Measurements from ENCODE around the gene EXO1. TPM values are rescaled to one million over a fixed set of nuclear protein-coding genes. Genes with fewer than 3 reads are reported as not detected.

EXO1 gene
- total and polyA plus RNA-seq, 9 of the 15 experiments (the other 6 are each of a cell fraction or from before 2014, with no cell fraction given) = 36.0 to 125 (median 83.9) TPM

DNA sequence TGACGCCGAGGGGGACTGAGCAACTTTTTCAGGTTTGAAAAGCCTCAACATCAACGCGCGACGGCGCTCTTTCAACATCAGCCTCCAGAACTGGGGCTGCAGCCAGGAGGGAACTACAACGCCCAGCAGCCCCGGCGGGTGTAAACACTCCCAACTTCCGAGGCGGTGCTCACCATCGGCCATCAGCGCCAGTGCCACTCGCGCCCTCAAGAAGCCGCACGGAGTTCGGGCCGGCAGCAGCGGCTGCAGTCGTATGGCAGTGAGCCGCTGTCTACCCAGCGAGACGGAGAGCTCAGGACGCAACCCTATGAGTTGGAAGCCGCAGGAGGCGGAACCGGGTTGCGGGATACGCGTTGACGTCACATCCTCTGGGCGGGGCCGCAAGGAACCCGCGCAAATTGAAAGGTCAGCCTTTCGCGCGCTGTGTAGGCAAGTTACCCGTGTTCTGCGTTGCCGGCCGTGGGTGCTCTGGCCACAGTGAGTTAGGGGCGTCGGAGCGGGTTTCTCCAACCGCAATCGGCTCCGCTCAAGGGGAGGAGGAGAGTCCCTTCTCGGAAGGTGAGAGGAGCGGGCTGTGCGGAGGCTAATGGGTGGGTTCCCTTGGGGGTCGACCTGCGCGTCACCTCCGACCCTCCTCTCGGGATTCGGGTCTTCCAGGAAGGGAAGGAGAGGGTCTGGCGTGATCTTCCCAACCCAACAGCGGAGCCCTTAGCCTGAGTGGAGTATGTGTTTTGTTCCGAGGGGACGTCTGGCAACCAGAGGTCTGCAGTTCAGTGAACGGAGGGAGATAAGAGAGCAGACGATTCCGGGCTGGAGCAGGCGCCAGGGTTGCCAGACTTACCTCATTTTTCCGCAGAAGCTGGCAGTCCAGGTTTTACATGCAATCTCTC, at the start of gene EXO1 (continued):
- TF ChIP-seq, protein P1, sequence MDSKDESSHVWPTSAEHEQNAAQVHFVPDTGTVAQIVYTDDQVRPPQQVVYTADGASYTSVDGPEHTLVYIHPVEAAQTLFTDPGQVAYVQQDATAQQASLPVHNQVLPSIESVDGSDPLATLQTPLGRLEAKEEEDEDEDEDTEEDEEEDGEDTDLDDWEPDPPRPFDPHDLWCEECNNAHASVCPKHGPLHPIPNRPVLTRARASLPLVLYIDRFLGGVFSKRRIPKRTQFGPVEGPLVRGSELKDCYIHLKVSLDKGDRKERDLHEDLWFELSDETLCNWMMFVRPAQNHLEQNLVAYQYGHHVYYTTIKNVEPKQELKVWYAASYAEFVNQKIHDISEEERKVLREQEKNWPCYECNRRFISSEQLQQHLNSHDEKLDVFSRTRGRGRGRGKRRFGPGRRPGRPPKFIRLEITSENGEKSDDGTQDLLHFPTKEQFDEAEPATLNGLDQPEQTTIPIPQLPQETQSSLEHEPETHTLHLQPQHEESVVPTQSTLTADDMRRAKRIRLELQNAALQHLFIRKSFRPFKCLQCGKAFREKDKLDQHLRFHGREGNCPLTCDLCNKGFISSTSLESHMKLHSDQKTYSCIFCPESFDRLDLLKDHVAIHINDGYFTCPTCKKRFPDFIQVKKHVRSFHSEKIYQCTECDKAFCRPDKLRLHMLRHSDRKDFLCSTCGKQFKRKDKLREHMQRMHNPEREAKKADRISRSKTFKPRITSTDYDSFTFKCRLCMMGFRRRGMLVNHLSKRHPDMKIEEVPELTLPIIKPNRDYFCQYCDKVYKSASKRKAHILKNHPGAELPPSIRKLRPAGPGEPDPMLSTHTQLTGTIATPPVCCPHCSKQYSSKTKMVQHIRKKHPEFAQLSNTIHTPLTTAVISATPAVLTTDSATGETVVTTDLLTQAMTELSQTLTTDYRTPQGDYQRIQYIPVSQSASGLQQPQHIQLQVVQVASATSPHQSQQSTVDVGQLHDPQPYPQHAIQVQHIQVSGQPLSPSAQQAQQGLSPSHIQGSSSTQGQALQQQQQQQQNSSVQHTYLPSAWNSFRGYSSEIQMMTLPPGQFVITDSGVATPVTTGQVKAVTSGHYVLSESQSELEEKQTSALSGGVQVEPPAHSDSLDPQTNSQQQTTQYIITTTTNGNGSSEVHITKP (IDR thresholded peaks at IDR 0.05; ENCODE audit: partially characterized antibody) = peak; percentile 78
- peak; percentile 87 for TF ChIP-seq NR2C1 (IDR thresholded peaks at IDR 0.05)
- TF ChIP-seq NR2C1 (tag; IDR thresholded peaks at IDR 0.05) = peak; percentile 90
- peak; percentile 26 for TF ChIP-seq ASH1L (IDR thresholded peaks at IDR 0.05; ENCODE audit: borderline replicate concordance, low read depth, partially characterized antibody)
- no peak; the same call in 1 of the 2 replicates for TF ChIP-seq HBP1 (CRISPR knock-in tag; IDR thresholded peaks at IDR 0.05)
- TF ChIP-seq TOE1 (IDR thresholded peaks at IDR 0.05; ENCODE audit: borderline replicate concordance) = 0 out of 2 replicates have a peak, but pooled peaks have one; percentile 31
- no peak; the same call in 1 of the 2 replicates for TF ChIP-seq TOE1 (CRISPR knock-in tag; IDR thresholded peaks at IDR 0.05; ENCODE audit: borderline replicate concordance, low read depth)
- peak; percentile 96; a peak in 3 of 4 replicates for TF ChIP-seq SIN3A (IDR thresholded peaks at IDR 0.05; ENCODE audit: borderline replicate concordance in 2 of 2, control insufficient read depth in 1 of 2, low read depth in 2 of 2, low read length in 2 of 2)
- TF ChIP-seq RHOXF2B (CRISPR knock-in tag; conservative IDR thresholded peaks at IDR 0.05) = peak; percentile 70; the same call in 1 of the 2 replicates
- no peak for TF ChIP-seq MCM2 (IDR thresholded peaks at IDR 0.05; ENCODE audit: low read depth)
- no peak for TF ChIP-seq ILF3 (IDR thresholded peaks at IDR 0.05; ENCODE audit: borderline replicate concordance)
- peak; percentile 100 for TF ChIP-seq E2F1 (CRISPR knock-in tag; IDR thresholded peaks at IDR 0.05)
- TF ChIP-seq NRF1 (conservative IDR thresholded peaks at IDR 0.05 in 1 of 2, IDR thresholded peaks at IDR 0.05 in 1 of 2) = peak; percentile 68 to 74
- TF ChIP-seq ZNF239 (CRISPR knock-in tag; IDR thresholded peaks at IDR 0.05) = no peak
- no peak for TF ChIP-seq SREBF1 (IDR thresholded peaks at IDR 0.05; ENCODE audit: borderline replicate concordance, low read depth, low read length)
- TF ChIP-seq TSC22D4 (tag; IDR thresholded peaks at IDR 0.05) = no peak
